H9 (cell line): ENCODE data around the gene NOP53. TPM values are rescaled to one million over a fixed set of nuclear protein-coding genes. Genes with fewer than 3 reads are reported as not detected.

Experiments used
- DNase-seq: peaks from one replicate; pipeline ENCODE4 v3.0.0-alpha.2; 2017
- H2AFZ ChIP-seq: one replicate; pipeline ENCODE4 v1.6.1; 2013; ENCODE audit warnings: mild to moderate bottlenecking, low read length, control low read depth, moderate library complexity
- H2AK5ac ChIP-seq: 2 replicates; pipeline ENCODE4 v1.6.1; 2013; ENCODE audit warnings: low read length, control low read depth, mixed read lengths; ENCODE audit not compliant: insufficient read length
- H2BK120ac ChIP-seq: one replicate; pipeline ENCODE4 v1.6.1; 2013; ENCODE audit warnings: low read depth, mild to moderate bottlenecking, low read length, control low read depth, inconsistent platforms; ENCODE audit not compliant: poor library complexity, severe bottlenecking
- H2BK12ac ChIP-seq: 2 replicates; pipeline ENCODE4 v1.6.1; 2013; ENCODE audit warnings: low read length, control low read depth, mixed read lengths, low read depth; ENCODE audit not compliant: insufficient read length
- H2BK15ac ChIP-seq: 2 replicates; pipeline ENCODE4 v1.6.1; 2013; ENCODE audit warnings: low read depth, low read length, control low read depth
- H2BK20ac ChIP-seq: one replicate; pipeline ENCODE4 v1.6.1; 2013; ENCODE audit warnings: low read depth, mild to moderate bottlenecking, low read length, control low read depth, inconsistent platforms; ENCODE audit not compliant: poor library complexity, severe bottlenecking
- H2BK5ac ChIP-seq: 2 replicates; pipeline ENCODE4 v1.6.1; 2013; ENCODE audit warnings: low read length, control low read depth, mixed read lengths; ENCODE audit not compliant: insufficient read length
- H3K14ac ChIP-seq: 2 replicates; pipeline ENCODE4 v1.6.1; 2013; ENCODE audit warnings: low read length, control low read depth; ENCODE audit not compliant: insufficient read depth
- H3K18ac ChIP-seq: 2 replicates; pipeline ENCODE4 v1.6.1; 2013; ENCODE audit warnings: low read depth, mild to moderate bottlenecking, mixed read lengths, low read length, control low read depth; ENCODE audit not compliant: insufficient read length
- H3K23ac ChIP-seq: 2 replicates; pipeline ENCODE4 v1.6.1; 2013; ENCODE audit warnings: low read length, control low read depth, mixed read lengths, low read depth; ENCODE audit not compliant: insufficient read length
- H3K23me2 ChIP-seq: 2 replicates; pipeline ENCODE4 v1.6.1; 2013; ENCODE audit warnings: low read depth, mild to moderate bottlenecking, mixed read lengths, low read length, control low read depth; ENCODE audit not compliant: insufficient read length, poor library complexity, severe bottlenecking
- H3K27ac ChIP-seq: 2 replicates; pipeline ENCODE4 v1.5.1; 2013; ENCODE audit warnings: low read length, control low read depth, mixed read lengths, low read depth; ENCODE audit not compliant: insufficient read length
- H3K27me3 ChIP-seq: 2 replicates; pipeline ENCODE4 v1.6.1; 2013; ENCODE audit warnings: low read length, control low read depth, inconsistent platforms; ENCODE audit not compliant: insufficient read depth
- H3K4ac ChIP-seq: 2 replicates; pipeline ENCODE4 v1.6.1; 2013; ENCODE audit warnings: low read depth, mild to moderate bottlenecking, control low read depth, inconsistent platforms, low read length, moderate library complexity
- H3K4me1 ChIP-seq: 2 replicates; pipeline ENCODE4 v1.6.1; 2013; ENCODE audit warnings: low read length, control low read depth, inconsistent platforms; ENCODE audit not compliant: insufficient read depth
- H3K4me2 ChIP-seq: 2 replicates; pipeline ENCODE4 v1.6.1; 2013; ENCODE audit warnings: low read length, control low read depth, mixed read lengths; ENCODE audit not compliant: insufficient read length, insufficient read depth
- H3K56ac ChIP-seq: 2 replicates; pipeline ENCODE4 v1.6.1; 2013; ENCODE audit warnings: low read depth, mild to moderate bottlenecking, mixed read lengths, low read length, control low read depth; ENCODE audit not compliant: insufficient read length
- H3K79me1 ChIP-seq: 2 replicates; pipeline ENCODE4 v1.6.1; 2013; ENCODE audit warnings: low read depth, mild to moderate bottlenecking, moderate library complexity, low read length, control low read depth, inconsistent platforms; ENCODE audit not compliant: insufficient read depth, poor library complexity, severe bottlenecking
- H3K79me2 ChIP-seq: 2 replicates; pipeline ENCODE4 v1.6.1; 2013; ENCODE audit warnings: low read length, control low read depth, inconsistent platforms; ENCODE audit not compliant: insufficient read depth
- H3K9ac ChIP-seq: 2 replicates; pipeline ENCODE4 v1.6.1; 2013; ENCODE audit warnings: low read length, control low read depth, mixed read lengths; ENCODE audit not compliant: insufficient read length; ENCODE audit errors: extremely low read depth
- H3K9me3 ChIP-seq: one replicate; pipeline ENCODE4 v1.6.1; 2013; ENCODE audit warnings: low read depth, low read length, inconsistent platforms; ENCODE audit not compliant: control insufficient read depth
- H3T11ph ChIP-seq: one replicate; pipeline ENCODE4 v1.6.1; 2013; ENCODE audit warnings: mild to moderate bottlenecking, low read length, control low read depth, inconsistent platforms
- H4K20me1 ChIP-seq: one replicate; pipeline ENCODE4 v1.6.1; 2013; ENCODE audit not compliant: control insufficient read depth, insufficient read length, insufficient read depth
- H4K5ac ChIP-seq: 2 replicates; pipeline ENCODE4 v1.6.1; 2013; ENCODE audit warnings: low read depth, mild to moderate bottlenecking, mixed read lengths, low read length, control low read depth; ENCODE audit not compliant: insufficient read length
- H4K8ac ChIP-seq: replicated peaks from 2 replicates; pipeline ENCODE4 v1.6.1; 2013; ENCODE audit warnings: low read length, control low read depth, mixed read lengths, low read depth; ENCODE audit not compliant: insufficient read length
- H4K91ac ChIP-seq: 2 replicates; pipeline ENCODE4 v1.6.1; 2013; ENCODE audit warnings: low read depth, mild to moderate bottlenecking, moderate library complexity, mixed read lengths, low read length, control low read depth; ENCODE audit not compliant: insufficient read length
- H3K27ac Mint-ChIP-seq, 3 experiments: 2 replicates in 2 of 3; 3 replicates in 1 of 3; pipeline ENCODE4 v1.8.0; 2020 to 2021; ENCODE audit warnings: mixed read lengths in 3 of 3, mild to moderate bottlenecking in 1 of 3, moderate library complexity in 1 of 3
- H3K27me3 Mint-ChIP-seq: 2 replicates; pipeline ENCODE4 v1.8.0; 2021; ENCODE audit warnings: low read depth, mild to moderate bottlenecking, moderate library complexity, mixed read lengths
- H3K36me3 Mint-ChIP-seq, 3 experiments: 2 replicates in 2 of 3; 3 replicates in 1 of 3; pipeline ENCODE4 v1.8.0; 2020 to 2021; ENCODE audit warnings: low read depth in 3 of 3, mixed read lengths in 3 of 3; ENCODE audit not compliant: insufficient read depth in 1 of 3
- H3K4me1 Mint-ChIP-seq, 2 experiments: 2 replicates each; pipeline ENCODE4 v1.8.0; 2020; ENCODE audit warnings: mixed read lengths in 2 of 2
- H3K4me3 Mint-ChIP-seq, 2 experiments: 2 replicates in 1 of 2; 3 replicates in 1 of 2; pipeline ENCODE4 v1.8.0; 2020 to 2021; ENCODE audit warnings: mild to moderate bottlenecking in 2 of 2, mixed read lengths in 2 of 2, moderate library complexity in 1 of 2
- H3K9me3 Mint-ChIP-seq, 2 experiments: 2 replicates in 1 of 2; 3 replicates in 1 of 2; pipeline ENCODE4 v1.8.0; 2020; ENCODE audit warnings: mild to moderate bottlenecking in 2 of 2, mixed read lengths in 2 of 2, moderate library complexity in 1 of 2
- WGBS: extraction: QIAGEN DNeasy Blood & Tissue Kit; methylation state at CpG from one replicate; pipeline ENCODE4 v1.1.7; 2013; ENCODE audit warnings: missing lambda C conversion rate, low lambda C conversion rate, mixed read lengths; ENCODE audit not compliant: insufficient read length; ENCODE audit errors: extremely low coverage; 5-methylcytosine and 5-hydroxymethylcytosine counted together
- total RNA-seq: library from RNA; stranded (reverse); gene quantifications from 2 replicates; pipeline ENCODE4 v1.2.1, GENCODE V29; 2021
- TF ChIP-seq, protein P1 (sequence below): fragments of 200-600 bp; sonication (generic); conservative IDR thresholded peaks from 3 replicates; pipeline ENCODE4 v1.8.0; 2021; ENCODE audit warnings: antibody characterized with exemption, mild to moderate bottlenecking

NOP53 gene
- total RNA-seq, 1 experiment from 2014 or later: 325 TPM

DNA sequence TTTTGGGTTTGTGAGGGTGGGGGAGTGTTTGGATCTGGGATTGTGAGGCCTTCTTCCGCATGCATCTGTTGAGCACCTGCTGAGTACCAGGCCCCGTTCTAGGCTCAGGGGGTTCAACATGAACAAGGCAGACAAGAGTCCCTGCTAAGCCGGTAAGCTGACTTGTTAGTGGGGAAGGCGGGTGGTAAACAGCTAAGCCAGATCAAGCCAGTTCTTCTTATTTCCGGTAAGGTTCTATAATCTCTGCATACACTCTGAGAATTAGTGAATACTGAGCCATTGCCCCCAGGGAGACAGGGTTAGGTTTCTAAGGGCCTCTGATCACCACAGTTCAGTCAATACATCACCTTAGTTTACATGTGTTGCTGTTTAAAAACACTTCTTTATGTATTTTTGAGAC lies 42.0 kb upstream of the NOP53 start:
- no peak overlapping the region for H2BK5ac ChIP-seq
- H2BK120ac ChIP-seq: no peak overlapping the region
- Mint-ChIP-seq H3K9me3 (no peaks in the 10 kb centered on the region; a peak in 1 of 5 replicates), H3K4me3 (no peak overlapping the region), H3K4me1 (peaks cover 0 to 4% of the 10 kb centered on the region in 2 experiments; a peak in 1 of 4 replicates), H3K36me3 (peaks cover 11 to 42% (median 39%) of the 10 kb centered on the region in 3 experiments; a peak in 6 of 7 replicates), H3K27me3 (peaks cover 4% of the 10 kb centered on the region; the same call in 1 of the 2 replicates), H3K27ac (peak overlapping the region in 1 of 3 experiments; percentile 20; a peak in 1 of 7 replicates)
- no peak overlapping the region for H3K18ac ChIP-seq
- no peak overlapping the region for H3T11ph ChIP-seq
- TF ChIP-seq, protein P1, sequence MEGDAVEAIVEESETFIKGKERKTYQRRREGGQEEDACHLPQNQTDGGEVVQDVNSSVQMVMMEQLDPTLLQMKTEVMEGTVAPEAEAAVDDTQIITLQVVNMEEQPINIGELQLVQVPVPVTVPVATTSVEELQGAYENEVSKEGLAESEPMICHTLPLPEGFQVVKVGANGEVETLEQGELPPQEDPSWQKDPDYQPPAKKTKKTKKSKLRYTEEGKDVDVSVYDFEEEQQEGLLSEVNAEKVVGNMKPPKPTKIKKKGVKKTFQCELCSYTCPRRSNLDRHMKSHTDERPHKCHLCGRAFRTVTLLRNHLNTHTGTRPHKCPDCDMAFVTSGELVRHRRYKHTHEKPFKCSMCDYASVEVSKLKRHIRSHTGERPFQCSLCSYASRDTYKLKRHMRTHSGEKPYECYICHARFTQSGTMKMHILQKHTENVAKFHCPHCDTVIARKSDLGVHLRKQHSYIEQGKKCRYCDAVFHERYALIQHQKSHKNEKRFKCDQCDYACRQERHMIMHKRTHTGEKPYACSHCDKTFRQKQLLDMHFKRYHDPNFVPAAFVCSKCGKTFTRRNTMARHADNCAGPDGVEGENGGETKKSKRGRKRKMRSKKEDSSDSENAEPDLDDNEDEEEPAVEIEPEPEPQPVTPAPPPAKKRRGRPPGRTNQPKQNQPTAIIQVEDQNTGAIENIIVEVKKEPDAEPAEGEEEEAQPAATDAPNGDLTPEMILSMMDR: no peak
- no peak overlapping the region for H3K4me2 ChIP-seq
- no peak for DNase-seq
- H4K20me1 ChIP-seq: no peaks in the 10 kb centered on the region
- no peak overlapping the region for H2AK5ac ChIP-seq
- no peak overlapping the region for H2AFZ ChIP-seq
- H2BK20ac ChIP-seq: no peak overlapping the region
- no peak overlapping the region for H3K27ac ChIP-seq
- no peak overlapping the region for H3K56ac ChIP-seq
- no CpG with 5 or more reads among the region's 5 CpGs for WGBS
- no peak overlapping the region for H3K14ac ChIP-seq
- no peak overlapping the region for H3K9ac ChIP-seq
- no peaks in the 10 kb centered on the region for H3K79me2 ChIP-seq
- no peak overlapping the region for H4K8ac ChIP-seq
- H3K23me2 ChIP-seq: no peaks in the 10 kb centered on the region
- no peak overlapping the region for H2BK15ac ChIP-seq
- H3K4me1 ChIP-seq: no peaks in the 10 kb centered on the region
- H3K79me1 ChIP-seq: no peaks in the 10 kb centered on the region
- H3K9me3 ChIP-seq: no peaks in the 10 kb centered on the region
- H4K5ac ChIP-seq: no peak overlapping the region
- no peak overlapping the region for H3K23ac ChIP-seq
- H4K91ac ChIP-seq: no peak overlapping the region
- no peak overlapping the region for H2BK12ac ChIP-seq
- H3K4ac ChIP-seq: no peak overlapping the region
- H3K27me3 ChIP-seq: no peaks in the 10 kb centered on the region
